ENCODE data around the gene APOL3.

DNA sequence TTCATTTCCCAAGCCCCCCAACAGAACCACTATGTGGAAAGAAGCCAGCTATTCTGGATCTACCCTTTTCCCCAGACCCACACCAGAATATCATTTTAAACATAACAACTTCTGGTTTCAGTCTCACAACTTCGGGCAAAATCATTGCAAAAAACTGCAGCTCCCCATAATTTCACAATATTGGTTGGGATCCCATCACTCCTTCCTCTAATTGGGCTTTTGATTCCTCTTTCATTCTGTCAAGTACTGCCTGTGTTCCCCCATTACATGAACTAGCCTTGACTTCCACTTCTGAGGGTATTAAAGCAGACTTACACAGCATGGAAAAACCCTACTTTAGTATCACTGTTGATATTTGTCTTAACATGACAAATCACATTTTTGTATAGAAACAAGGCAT, 4.1 kb upstream of the APOL3 start:
- TF ChIP-seq CTCF (conservative IDR thresholded peaks at IDR 0.05; ENCODE audit: low read length) (no peak), EZH2phosphoT487 (IDR thresholded peaks at IDR 0.05; ENCODE audit: borderline replicate concordance) (no peak)
